Coronary artery (tissue), 2 donors: Measurements from ENCODE around the gene BNIP5.

ENCODE experiments used
- DNase-seq: peaks from one replicate; pipeline ENCODE4 v3.0.0-alpha.2; 2017; ENCODE audit warnings: low spot score
- H3K27ac ChIP-seq, 2 donors: fragments of 200-600 bp; sonication (generic); one replicate each; pipeline ENCODE4 v1.5.1; 2016 to 2019
- H3K4me3 ChIP-seq: fragments of 200-600 bp; sonication (generic); 2 replicates; pipeline ENCODE4 v1.5.1; 2016; ENCODE audit warnings: mild to moderate bottlenecking, moderate library complexity
- TF ChIP-seq, protein P1 (sequence below): fragments of 200-600 bp; sonication (generic); IDR thresholded peaks from one replicate; pipeline ENCODE4 v1.5.1; 2019; ENCODE audit warnings: antibody characterized with exemption

The BNIP5 gene

DNA sequence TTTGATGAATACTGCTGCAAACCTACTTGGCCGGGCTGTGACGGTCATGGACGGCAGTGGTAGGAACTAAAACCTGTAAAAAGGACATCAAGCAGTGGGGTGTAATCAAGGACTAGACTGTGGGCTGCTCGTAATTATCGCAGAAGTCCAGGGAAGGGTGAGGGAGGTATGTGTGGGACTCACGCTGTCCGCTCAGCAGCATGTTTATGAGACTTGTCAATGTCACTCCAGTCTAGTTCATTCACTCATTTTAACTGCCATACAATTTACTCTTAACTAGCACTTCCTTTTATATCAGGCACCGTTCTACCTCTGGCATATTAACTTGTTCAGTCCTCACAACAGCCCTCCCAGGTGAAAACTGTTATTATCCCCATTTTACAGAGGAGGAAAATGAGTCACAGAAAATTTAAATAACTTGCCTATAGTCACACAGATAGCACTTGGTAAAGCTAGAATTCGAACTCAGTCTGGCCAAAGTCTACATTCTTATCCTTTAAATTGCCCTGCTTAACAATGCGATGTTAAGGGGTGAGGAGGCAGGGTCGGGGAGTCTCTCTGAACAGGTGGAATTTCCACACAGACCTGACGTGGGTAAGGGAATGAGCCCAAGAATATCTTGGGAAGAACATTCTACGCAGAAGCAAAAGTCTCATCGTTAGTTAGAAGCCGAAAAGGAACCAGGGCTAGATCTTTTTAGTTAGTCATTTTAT is 62.7 kb downstream of the BNIP5 start:
- no peak for DNase-seq
- no peak overlapping the region for H3K4me3 ChIP-seq
- no peak overlapping the region for H3K27ac ChIP-seq
- TF ChIP-seq, protein P1, sequence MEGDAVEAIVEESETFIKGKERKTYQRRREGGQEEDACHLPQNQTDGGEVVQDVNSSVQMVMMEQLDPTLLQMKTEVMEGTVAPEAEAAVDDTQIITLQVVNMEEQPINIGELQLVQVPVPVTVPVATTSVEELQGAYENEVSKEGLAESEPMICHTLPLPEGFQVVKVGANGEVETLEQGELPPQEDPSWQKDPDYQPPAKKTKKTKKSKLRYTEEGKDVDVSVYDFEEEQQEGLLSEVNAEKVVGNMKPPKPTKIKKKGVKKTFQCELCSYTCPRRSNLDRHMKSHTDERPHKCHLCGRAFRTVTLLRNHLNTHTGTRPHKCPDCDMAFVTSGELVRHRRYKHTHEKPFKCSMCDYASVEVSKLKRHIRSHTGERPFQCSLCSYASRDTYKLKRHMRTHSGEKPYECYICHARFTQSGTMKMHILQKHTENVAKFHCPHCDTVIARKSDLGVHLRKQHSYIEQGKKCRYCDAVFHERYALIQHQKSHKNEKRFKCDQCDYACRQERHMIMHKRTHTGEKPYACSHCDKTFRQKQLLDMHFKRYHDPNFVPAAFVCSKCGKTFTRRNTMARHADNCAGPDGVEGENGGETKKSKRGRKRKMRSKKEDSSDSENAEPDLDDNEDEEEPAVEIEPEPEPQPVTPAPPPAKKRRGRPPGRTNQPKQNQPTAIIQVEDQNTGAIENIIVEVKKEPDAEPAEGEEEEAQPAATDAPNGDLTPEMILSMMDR = no peak

DNA sequence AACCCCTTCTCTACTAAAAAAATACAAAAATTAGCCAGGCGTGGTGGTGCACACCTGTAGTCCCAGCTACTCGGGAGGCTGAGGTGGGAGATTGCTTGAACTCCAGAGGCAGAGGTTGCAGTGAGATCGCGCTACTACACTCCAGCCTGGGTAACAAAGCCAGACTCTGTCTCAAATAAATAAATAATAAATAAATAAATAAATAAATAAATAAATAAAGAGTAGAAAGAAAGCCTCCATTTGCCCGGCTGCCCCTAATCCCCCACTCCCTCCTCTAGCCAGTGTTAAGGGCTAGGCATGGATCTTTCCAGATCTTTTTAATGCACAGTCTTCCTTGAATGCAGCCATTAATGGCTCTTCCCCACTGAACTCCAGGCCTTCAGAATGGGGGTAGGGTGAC is 63.6 kb downstream of the BNIP5 start:
- no peak for DNase-seq
- TF ChIP-seq, protein P1 = no peak

DNA sequence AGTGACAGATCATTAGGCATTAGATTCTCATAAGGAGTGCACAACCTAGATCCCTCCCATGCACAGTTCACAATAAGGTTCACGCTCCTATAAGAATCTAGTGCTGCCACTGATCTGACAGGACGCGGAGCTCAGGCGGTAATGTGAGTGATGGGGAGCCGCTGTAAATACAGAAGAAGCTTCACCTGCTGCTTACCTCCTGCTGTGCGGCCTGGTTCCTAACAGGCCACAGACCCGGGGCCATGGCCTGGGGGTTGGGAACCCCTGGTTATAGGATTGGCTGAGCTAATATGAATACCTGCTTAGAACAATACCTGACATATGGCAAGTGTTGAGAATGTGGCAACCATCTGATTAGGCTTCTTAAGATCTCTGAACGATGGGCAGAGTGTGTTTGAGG is 64.5 kb downstream of the BNIP5 start:
- Histone ChIP-seq H3K4me3 (no peak overlapping the region), H3K27ac (no peak overlapping the region)
- TF ChIP-seq, protein P1 = no peak
- no peak for DNase-seq

More for the DNA sequence above, 63.6 kb downstream of the BNIP5 start:
- Histone ChIP-seq H3K27ac (no peak overlapping the region), H3K4me3 (no peak overlapping the region)

DNA sequence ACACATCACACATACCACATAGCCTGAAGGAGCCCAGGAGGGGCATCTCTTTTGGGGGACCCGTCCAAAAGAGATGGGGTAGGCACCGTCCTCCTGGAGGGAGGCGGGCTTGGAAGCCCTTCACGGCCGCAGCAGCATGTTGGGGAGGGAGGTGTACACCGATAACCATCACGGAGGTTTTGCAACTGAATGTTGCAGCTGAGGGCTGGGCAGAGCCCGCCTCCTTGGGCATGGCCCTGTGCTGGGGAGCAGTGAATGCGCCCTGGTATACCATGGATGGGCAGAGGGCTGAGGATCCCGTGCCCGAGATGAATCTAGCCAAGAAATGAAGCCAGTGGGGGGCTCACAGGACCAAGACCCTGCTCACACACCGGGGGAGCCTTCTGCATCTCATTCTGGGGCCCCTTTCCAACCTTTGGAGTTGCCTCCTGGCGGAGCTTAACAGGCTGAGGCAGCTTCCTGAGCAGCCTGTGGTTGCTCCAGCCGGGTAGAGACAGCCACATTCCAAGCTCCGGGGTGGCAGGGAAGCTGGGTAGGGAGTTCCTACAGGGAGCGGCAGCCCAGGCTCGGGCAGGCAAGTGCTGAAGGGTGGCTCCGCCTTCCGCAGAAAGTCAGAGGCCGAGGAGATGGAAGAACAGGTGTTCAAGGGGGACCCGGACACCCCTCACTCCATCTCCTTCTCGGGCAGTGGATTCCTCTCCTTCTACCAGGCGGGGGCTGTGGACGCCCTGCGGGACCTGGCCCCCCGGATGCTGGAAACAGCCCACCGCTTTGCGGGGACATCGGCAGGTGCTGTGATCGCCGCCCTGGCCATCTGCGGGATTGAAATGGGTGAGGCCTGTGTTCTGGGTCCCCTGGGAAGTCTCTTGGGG is 66.6 kb downstream of the BNIP5 start, which contains the start of gene PNPLA1:
TSS of gene PNPLA1 (plus strand) at position 227 of the 872 bp plus-strand sequence. CDS start at position 627, 400 bp downstream.
- no peak within 1 kb of the TSS for H3K27ac ChIP-seq
- DNase-seq = no peak
- TF ChIP-seq, protein P1 = no peak
- H3K4me3 ChIP-seq = no peak within 1 kb of the TSS

GRCh38 chr6:36268478-36269275 is 68.0 kb downstream of the BNIP5 start:
- DNase-seq = no peak
- H3K4me3 ChIP-seq = no peak overlapping the region
- TF ChIP-seq, protein P1 = no peak
- H3K27ac ChIP-seq = no peak overlapping the region

GRCh38 chr6:36267731-36268477 is 68.8 kb downstream of the BNIP5 start:
- H3K27ac ChIP-seq = no peak overlapping the region
- TF ChIP-seq, protein P1 = no peak
- no peak overlapping the region for H3K4me3 ChIP-seq
- no peak for DNase-seq
